Measurements from ENCODE around the gene ARHGAP19.
A peak's percentile ranks its signal among the peaks of the same experiment; 100 is the strongest.

Gene ARHGAP19

GRCh38 chr10:97336942-97337831 lies 44.8 kb upstream of the ARHGAP19 start (continued):
- TF ChIP-seq GLIS2 (tag by site-specific recombination; IDR thresholded peaks at IDR 0.05) = peak; percentile 38; the same call in 1 of the 2 replicates
- no peak for TF ChIP-seq ZNF621 (tag by site-specific recombination; IDR thresholded peaks at IDR 0.05)
- TF ChIP-seq IKZF3 (tag by site-specific recombination; IDR thresholded peaks at IDR 0.05) = peak; percentile 45
- 0 out of 2 replicates have a peak, but pooled peaks have one; percentile 8 for TF ChIP-seq ZNF366 (tag by site-specific recombination; conservative IDR thresholded peaks at IDR 0.05)
- TF ChIP-seq ZNF148 (tag by site-specific recombination; IDR thresholded peaks at IDR 0.05; ENCODE audit: borderline replicate concordance) = no peak
- no peak for TF ChIP-seq ZNF2 (tag by site-specific recombination; IDR thresholded peaks at IDR 0.05)
- no peak for TF ChIP-seq ZNF433 (tag by site-specific recombination; IDR thresholded peaks at IDR 0.05; ENCODE audit: low read depth)
- TF ChIP-seq PRDM6 (tag by site-specific recombination; IDR thresholded peaks at IDR 0.05) = peak; percentile 57
- no peak for TF ChIP-seq ZNF560 (tag by site-specific recombination; IDR thresholded peaks at IDR 0.05; ENCODE audit: borderline replicate concordance)
- TF ChIP-seq ZNF629 (tag by site-specific recombination; IDR thresholded peaks at IDR 0.05) = 0 out of 2 replicates have a peak, but pooled peaks have one; percentile 9
- peak; percentile 23; the same call in 1 of the 2 replicates for TF ChIP-seq KLF9 (tag by site-specific recombination; IDR thresholded peaks at IDR 0.05; ENCODE audit: low read depth)
- TF ChIP-seq ZNF133 (tag by site-specific recombination; IDR thresholded peaks at IDR 0.05) = no peak
- 0 out of 2 replicates have a peak, but pooled peaks have one; percentile 12 for TF ChIP-seq ZNF660 (tag by site-specific recombination; IDR thresholded peaks at IDR 0.05)
- TF ChIP-seq ZBTB17 (tag by site-specific recombination; IDR thresholded peaks at IDR 0.05) = peak; percentile 85
- TF ChIP-seq ZNF335 (tag by site-specific recombination; conservative IDR thresholded peaks at IDR 0.05) = peak; percentile 82
- TF ChIP-seq KLF1 (tag by site-specific recombination; IDR thresholded peaks at IDR 0.05) = 0 out of 2 replicates have a peak, but pooled peaks have one; percentile 17
- TF ChIP-seq SCRT2 (tag by site-specific recombination; IDR thresholded peaks at IDR 0.05) = 0 out of 2 replicates have a peak, but pooled peaks have one; percentile 47
- TF ChIP-seq ZIC2 (tag by site-specific recombination; IDR thresholded peaks at IDR 0.05) = peak; percentile 79; the same call in 1 of the 2 replicates
- peak; percentile 65 for TF ChIP-seq EGR2 (tag by site-specific recombination; IDR thresholded peaks at IDR 0.05; ENCODE audit: low read depth)
- TF ChIP-seq KLF10 (tag by site-specific recombination; IDR thresholded peaks at IDR 0.05) = peak; percentile 32; the same call in 1 of the 2 replicates
- peak; percentile 68 for TF ChIP-seq ZBTB8A (tag by site-specific recombination; IDR thresholded peaks at IDR 0.05)
- TF ChIP-seq PRDM10 (tag by site-specific recombination; IDR thresholded peaks at IDR 0.05) = peak; percentile 59
- TF ChIP-seq ZFHX2 (tag by site-specific recombination; conservative IDR thresholded peaks at IDR 0.05) = peak; percentile 66
- no peak for TF ChIP-seq INSM2 (tag by site-specific recombination; IDR thresholded peaks at IDR 0.05)
- TF ChIP-seq ZNF221 (tag by site-specific recombination; IDR thresholded peaks at IDR 0.05; ENCODE audit: borderline replicate concordance) = no peak
- TF ChIP-seq PRDM1 (tag by site-specific recombination; IDR thresholded peaks at IDR 0.05) = no peak
- TF ChIP-seq ELK4 (IDR thresholded peaks at IDR 0.05; ENCODE audit: borderline replicate concordance, low read depth, low read length) = no peak
- TF ChIP-seq ZNF274 (IDR thresholded peaks at IDR 0.05; ENCODE audit: low read length) = no peak
- no peak for TF ChIP-seq ZNF274 (tag by site-specific recombination; IDR thresholded peaks at IDR 0.05; ENCODE audit: borderline replicate concordance)
